Stimulated activated naive CD4-positive, alpha-beta T cell (primary cell): ENCODE measurements around the gene CCDC127.
"Not testable (repeated sequence)": the region's sequence is repeated elsewhere in the genome, so short reads cannot be mapped to it uniquely, and the experiment has no call there.

ENCODE experiments used
- DNase-seq, 6 experiments: peaks; one replicate each; lab custom pipeline; 2025; lab: John Stamatoyannopoulos, UW

Gene CCDC127

DNA sequence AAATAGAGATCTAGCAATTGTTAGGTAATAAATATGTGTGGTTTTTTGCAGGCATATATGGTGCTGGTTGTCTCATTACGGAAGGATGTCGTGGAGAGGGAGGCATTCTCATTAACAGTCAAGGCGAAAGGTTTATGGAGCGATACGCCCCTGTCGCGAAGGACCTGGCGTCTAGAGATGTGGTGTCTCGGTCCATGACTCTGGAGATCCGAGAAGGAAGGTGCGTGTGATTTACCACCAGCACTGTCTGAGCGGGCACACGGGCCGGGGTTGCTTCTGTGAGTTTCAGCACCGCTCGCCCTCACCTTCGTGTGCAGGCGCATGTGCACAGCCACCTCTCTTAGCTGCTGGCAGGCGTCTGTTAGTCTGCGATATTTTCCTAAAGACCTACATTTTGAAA, 15.5 kb upstream of the CCDC127 start:
- DNase-seq: not testable (repeated sequence)

GRCh38 chr5:231661-232060, 13.7 kb upstream of the CCDC127 start:
- no peak for DNase-seq

- DNase-seq: no peak
These were observed 12.8 kb upstream of the CCDC127 start for GRCh38 chr5:230711-231110.

DNA sequence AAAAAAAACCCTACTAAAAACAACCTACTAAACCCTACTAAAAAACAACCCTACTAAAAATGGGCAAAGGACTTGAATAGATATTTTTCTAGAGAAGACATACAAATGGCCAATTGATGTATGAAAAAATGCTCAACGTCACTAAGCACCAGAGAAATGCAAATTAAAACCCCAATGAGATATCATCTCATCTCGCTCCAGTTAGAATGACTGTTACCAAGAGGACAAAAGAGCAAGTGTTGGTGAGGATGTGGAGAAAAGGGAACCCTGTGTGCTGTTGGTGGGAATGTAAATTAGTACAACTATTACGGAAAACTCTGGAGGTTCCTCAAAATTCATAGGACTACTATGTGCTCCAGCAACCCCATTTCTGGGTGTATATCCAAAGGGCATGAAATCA, 10.9 kb upstream of the CCDC127 start:
- DNase-seq: no peak

DNA sequence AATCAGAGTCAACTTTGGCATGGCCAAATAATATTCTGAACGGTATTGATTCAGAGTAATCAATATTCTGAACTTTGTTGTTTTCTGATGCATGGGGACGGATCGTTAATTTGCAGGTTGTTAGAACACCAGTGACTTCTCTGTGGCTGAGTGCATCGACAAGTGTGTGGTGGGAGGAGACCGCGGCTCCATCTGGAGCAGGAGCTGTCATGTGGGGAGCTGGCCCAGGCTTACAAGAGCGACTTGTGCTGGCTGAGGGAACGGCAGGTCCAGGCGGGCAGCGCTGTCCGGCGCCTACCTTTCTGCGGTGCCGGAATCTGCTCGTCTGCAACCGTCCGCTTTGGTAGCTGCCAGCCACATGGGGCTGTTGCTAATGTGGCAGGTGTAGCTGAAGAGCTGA, 9.4 kb upstream of the CCDC127 start:
- DNase-seq: not testable (repeated sequence)

DNA sequence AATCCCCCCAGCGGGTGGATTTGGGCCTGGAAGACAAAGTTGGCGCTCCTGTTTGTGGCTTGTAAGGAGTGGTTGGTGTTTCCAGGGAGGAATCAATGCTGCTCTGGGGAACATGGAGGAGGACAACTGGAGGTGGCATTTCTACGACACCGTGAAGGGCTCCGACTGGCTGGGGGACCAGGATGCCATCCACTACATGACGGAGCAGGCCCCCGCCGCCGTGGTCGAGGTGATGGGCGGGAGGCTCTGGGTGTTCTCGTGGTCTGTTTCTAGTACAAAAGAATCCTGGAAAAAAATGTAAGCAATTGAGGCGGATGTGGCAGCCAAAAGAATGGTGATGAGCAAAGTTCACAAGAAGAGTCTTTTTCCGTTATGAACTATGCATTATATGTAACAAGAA, 7.4 kb upstream of the CCDC127 start:
- no peak for DNase-seq

GRCh38 chr5:223791-224190, 5.8 kb upstream of the CCDC127 start:
- DNase-seq: no peak

DNA sequence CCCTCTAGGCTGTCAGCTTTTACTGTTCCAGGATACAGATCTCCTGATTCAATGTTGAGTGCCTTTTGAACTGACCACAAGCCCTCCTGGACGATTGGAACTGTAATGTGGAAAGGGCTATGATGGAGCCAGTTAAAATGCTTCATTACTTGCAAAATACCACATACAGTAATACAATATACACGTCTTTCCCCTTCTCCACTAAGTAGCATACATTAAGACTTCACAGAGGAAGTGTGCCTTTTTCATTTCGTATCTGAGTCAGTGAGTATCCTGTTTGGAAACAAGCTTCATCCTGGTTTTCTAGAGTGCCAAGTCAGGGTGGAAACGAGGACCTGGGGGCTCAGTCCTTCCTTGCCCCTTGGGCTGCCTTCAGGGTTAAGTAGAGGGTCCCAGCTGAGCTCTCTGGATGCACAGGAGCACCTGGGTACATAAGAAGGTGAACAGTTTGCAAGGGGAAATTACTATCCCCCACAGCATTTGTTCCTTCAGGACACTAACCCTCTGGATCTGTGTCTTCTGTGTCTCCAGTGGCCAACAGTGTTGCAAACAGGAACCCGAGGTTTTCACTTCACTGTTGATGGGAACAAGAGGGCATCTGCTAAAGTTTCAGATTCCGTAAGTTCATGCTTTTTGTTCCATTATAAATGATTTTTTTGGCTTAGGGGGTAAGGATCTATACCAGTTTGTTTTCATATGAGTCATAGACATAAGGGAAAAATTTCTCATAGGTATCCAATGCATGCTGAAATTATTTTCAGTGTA, 5.2 kb upstream of the CCDC127 start:
- DNase-seq: not testable (repeated sequence)

DNA sequence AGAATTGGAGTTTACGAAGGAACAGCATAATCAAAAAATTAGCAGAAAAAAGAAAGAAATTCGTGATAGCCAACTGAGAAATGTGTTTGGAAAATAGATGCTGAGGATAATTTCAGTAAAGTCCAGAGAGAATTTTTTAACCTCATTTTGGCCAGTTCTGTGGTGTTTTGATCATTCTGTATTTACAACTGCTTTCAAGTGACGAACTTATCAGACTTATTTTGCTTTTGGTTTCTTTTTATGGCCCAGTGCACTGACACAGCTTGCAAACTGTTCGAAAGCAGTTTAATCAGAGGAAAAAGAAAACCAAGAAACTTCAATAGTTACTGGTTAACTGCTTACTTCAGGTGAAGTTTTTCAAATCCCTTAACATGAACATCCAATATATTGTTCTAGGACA, 2.0 kb upstream of the CCDC127 start:
- DNase-seq: peak in 3 of 6 experiments; percentile 11 to 64 (median 39)

- peak in 4 of 6 experiments; percentile 15 to 61 (median 21) for DNase-seq
These were observed 1.5 kb upstream of the CCDC127 start for GRCh38 chr5:219460-219863.

GRCh38 chr5:218457-219291, 721 bp upstream of the CCDC127 start:
- peak in 3 of 6 experiments; percentile 16 to 38 (median 34) for DNase-seq

- not testable (repeated sequence) for DNase-seq
These were observed 1.9 kb downstream of the CCDC127 start for GRCh38 chr5:216076-216475.

- not testable (repeated sequence) for DNase-seq
These were observed 2.7 kb downstream of the CCDC127 start for GRCh38 chr5:215256-215655.

DNA sequence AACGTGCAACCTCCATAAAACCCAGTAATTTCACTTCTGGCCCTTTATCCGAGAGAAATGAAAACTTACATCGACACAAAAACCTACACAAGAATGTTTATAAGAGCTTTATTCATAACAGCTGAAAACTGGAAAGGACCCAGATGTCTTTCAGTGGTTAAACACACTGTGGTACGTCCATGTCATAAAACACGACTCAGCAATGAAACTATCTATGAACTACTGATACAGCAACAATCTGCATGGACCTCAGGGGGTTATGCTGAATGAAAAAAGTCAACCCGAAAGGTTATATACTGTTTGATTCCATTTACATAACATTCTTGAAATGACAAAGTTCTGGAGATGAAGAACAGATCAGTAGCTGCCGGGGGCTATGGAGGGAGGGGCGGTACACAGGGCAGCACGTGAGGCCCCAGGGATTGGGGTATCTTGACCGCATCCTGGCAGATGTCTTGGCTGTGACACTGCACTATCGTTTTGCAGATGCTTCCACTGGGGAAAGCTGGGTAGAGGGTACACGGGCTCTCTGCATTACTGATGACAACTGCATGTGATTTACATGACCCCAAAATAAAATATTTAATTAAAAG, 4.1 kb downstream of the CCDC127 start:
- no peak for DNase-seq

GRCh38 chr5:208449-209114, 9.4 kb downstream of the CCDC127 start:
- no peak for DNase-seq

GRCh38 chr5:207599-207998, 10.4 kb downstream of the CCDC127 start:
- DNase-seq: no peak

DNA sequence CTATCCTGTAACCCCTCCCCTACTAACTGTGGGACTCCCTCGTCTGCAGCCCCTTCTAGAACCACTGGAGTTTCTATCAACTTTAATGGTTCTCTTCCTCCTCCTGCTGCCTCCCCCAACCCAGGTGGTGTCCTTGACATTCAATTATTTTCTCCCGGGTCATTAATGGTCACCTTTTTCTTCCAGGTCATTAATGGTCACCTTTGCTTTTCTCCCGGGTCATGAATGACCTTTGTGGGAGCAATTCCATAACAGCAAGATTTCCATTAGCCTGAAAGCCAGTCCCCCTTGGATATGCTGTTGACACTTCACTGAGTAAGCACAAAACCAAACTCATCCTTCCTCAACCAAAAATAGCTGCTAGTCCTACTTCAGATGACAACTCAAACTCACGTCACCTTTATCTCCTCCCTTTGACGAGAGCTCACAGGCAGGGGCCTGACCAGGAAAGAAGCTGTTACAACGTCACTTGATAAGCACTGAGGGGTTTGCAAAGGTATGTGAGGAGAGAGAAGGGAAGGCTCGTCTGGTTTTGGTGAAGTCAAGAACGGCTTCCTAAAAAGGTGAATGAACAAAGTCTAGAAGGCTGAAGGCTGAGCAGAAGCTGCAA, 10.9 kb downstream of the CCDC127 start:
- DNase-seq: no peak

GRCh38 chr5:206406-206805, 11.5 kb downstream of the CCDC127 start:
- no peak for DNase-seq

GRCh38 chr5:204966-205670, 12.8 kb downstream of the CCDC127 start:
- no peak for DNase-seq

- no peak for DNase-seq
These were observed 13.5 kb downstream of the CCDC127 start for GRCh38 chr5:204462-204861.

GRCh38 chr5:204001-204400, 14.0 kb downstream of the CCDC127 start:
- no peak for DNase-seq
